Pulmonary artery endothelial cell (primary cell): ENCODE measurements around the gene PPP4R3B. TPM values are rescaled to one million over a fixed set of nuclear protein-coding genes. Genes with fewer than 3 reads are reported as not detected.

Experiments used
- DNase-seq: peaks from one replicate; pipeline ENCODE4 v3.0.0-alpha.2; 2011; ENCODE audit warnings: low read depth, low spot score
- total RNA-seq: library from RNA; depleted of rRNA; stranded (reverse); fragments of >200 nt; gene quantifications from 2 replicates; pipeline ENCODE4 v1.2.3, GENCODE V29; 2014

Gene PPP4R3B
- 46.6 and 65.8 TPM in 2 replicates for total RNA-seq

DNA sequence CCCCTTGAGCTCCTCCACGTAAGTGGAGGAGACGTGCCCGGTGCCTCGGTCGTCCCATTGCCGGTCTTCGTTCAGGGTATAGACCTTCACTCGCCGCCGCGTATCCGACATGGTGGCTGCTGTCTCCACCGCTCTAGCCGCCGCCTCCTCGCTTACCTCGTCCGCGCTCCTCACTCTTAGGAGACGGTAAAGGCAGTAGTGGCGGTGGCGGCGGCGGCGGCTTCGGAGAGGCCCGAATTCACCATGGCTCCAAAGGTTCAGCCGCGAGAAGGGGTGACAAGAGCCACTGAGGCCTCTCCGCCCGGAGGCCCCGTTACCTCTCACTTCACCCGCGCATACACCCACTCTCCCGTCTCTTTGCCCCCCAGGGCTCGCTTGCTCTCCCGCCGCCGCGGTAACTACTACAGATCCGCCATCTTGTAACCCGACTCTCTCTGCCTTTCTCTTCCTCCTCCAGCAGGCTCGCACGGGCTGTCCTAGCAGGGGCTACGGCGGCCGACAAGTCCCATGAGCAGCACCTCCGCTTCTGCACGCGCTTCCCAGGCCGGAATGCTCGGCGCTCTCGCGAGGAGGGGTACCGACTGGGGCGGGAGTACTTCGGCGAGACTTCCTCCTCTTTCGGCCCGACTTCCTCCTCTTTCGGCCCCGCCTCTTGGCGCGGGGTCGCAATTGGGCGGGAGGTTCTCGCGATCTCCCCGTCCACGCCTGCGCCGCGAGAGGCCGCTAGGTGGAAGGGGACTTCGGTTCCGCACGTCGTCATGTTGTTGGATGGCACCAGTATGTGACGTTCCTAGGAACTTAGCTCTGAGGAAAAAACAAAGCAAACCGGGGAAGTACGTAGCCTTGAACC is at the start of gene PPP4R3B:
Gene PPP4R3B, minus strand, starts transcription at position 448 of the 850 bp plus-strand sequence. Its CDS starts 337 bp downstream, at position 111.
- peak; percentile 99 for DNase-seq

GRCh38 chr2:55653255-55653654 is 35.8 kb upstream of the PPP4R3B start:
- no peak for DNase-seq

DNA sequence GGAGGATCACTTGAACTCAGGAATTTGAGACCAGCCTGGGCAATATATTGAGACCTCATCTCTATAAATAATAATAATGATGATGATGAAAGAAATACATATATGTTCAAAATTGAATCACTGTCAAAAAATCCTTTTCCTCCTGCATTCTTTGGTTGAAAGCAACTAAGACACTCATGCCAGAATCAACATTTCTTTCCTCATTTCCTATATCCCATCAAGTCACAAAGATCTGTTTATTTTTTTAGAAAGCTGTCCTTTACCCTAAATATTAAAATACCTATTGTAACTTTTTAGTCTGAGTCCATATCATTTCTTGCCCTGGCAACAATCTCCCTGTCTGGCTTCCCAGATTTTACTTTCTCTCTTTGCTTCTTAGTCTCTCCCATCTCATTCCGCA is 31.8 kb upstream of the PPP4R3B start:
- no peak for DNase-seq

DNA sequence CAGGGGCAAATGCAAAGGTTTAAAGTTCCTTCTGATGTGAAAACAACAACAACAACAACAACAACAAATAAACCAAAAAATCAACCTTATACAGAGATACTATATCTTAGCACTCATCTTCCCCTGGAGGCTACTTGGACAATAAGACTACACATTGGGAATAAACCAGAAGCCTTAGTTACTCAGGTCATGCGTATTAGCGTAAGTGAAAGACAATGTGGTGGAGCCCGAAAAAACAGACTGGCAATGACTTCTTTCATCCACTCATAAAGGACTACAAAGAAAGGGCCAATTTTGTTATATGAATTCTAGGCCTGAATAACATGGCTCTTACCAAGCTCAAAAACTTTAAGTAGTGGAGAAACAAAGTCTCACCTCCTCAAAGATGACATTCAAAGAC is 19.4 kb upstream of the PPP4R3B start:
- DNase-seq = no peak

DNA sequence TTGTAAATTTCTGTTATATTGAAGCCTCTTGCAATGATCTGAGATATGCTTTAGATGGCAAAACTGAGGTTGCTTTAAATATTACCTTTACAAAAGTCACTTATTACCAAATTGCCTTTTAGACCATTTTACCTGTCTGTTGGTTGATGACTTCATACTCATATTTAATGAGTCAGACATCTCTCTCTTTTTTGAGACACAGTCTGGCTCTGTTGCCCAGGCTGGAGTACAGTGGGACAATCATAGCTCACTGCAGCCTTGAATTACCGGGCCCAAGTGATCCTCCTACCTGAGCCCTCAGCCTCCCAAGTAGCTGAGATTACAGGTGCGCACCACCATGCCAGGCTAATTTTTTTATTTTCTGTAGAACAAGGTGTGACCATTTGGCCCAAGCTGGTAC is 11.5 kb upstream of the PPP4R3B start:
- no peak for DNase-seq

DNA sequence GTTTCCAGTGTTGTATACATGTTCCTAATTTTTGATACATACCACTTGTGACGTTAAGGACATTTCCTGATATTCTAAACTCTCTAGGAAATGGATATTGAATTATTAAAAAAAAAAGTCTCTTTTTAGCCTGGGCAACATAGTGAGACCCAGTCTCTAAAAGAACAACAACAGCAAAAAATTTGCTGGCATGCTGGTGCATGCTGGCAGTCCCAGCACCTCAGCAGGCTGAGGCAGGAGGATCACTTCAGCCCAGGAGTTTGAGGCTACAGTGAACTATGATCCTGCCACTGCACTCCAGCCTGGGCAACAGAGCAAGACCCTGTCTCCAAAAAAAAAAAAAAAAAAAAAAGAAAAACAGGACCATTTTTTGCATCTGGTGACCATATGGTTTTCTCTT is 10.5 kb upstream of the PPP4R3B start:
- DNase-seq = no peak

- DNase-seq = no peak
These were observed 4.4 kb upstream of the PPP4R3B start for GRCh38 chr2:55621802-55622201.

DNA sequence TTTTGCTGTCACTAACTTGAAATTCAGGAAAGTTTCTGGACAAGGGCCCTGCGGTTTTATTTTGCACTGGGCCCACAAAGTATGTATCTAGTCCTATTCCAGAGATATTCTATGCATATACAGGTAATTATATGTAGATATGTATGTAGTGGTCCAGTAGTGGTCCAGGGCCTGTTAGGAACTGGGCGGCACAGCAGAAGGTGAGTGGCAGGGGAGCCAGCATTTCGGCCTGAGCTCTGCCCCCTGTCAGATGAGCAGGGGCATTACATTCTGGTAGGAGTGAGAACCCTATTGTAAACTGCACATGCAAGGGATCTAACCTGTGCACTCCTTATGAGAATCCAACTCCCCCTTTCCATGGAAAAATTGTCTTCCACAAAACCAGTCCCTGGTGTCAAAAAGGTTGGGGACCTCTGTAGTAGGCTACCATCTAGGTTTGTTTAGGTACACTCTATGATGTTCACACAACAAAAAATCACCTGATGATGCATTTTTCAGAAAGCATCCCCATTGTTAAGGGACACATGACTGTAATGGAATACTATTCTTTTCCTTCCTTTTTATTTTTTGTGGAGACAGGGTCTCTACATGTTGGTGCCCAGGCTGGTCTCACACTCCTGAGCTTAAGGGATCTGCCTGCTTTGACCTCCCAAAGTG is 2.8 kb upstream of the PPP4R3B start:
- DNase-seq = no peak

DNA sequence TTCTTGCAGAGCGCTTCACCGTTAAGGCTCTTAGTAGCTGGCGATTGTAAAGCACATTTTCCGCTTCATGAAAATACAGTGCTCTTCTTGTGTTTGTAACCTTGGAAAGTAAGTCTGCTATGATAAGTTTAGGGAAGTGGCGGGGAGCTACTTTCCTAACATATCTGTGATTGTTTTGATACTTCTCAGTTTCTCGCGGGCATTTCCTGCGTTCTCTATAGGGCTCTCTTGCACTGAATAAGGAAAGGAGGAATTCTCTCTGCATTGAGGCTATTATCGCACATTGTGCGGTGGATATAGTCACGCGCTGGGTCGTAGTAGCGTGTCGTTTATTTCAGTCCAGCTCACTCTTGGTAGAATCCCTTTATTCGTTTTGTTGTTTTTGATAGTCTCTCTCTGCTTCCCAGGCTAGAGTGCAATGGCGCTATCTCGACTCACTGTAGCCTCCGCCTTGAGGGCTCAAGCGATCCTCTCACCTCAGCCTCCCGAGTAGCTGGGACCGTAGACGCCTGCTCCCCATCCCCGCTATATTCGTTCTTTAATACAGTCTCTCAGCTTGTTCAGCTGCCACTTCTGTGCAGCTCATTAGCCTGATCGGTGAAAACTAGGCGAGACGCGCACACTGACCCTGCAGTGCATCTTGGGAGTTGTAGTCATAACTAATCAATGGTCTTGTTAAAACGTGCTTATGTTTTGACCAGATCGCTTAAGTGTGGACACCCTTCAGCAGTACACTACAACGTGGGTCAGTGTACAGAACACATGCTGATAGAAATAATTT is 1.0 kb upstream of the PPP4R3B start:
- DNase-seq = no peak

- DNase-seq = no peak
These were observed 528 bp upstream of the PPP4R3B start for GRCh38 chr2:55618025-55618274.

GRCh38 chr2:55616551-55617174 is 759 bp downstream of the PPP4R3B start:
- DNase-seq = peak; percentile 30

GRCh38 chr2:55611997-55612396 is 5.4 kb downstream of the PPP4R3B start:
- no peak for DNase-seq

DNA sequence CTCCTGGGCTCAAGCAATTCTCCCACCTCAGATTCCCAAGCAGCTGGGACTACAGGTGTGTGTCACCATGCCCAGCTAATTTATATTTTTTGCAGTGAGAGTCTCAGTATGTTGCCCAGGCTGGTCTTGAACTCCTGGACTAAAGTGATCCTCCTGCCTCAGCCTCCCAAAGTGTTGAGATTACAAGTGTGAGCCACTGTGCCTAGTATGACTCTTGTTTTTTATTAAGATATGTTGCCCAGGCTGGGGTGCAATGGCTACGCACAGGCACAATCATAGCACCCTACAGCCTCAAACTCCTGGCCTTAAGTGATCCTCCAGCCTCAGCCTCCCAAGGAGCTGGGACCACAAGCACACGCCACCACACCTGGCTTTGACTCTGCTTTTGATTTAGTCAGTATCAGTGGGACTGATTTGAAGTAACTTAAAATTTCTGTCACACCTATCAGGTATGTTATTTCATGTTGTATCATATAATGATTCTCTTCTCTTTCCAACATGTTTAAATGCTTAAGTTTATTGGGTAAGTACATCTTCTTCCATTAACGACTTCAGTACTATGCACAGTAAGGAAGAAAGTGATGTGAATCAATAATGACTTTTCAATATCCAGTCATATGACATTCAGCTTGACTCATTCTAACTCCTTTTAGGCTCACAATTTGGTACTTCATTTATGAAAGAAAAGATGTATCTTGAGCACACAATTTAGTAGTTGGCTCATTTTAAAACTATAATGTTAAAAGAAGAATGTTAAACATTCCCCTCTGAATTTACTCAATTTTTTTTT is 6.3 kb downstream of the PPP4R3B start:
- DNase-seq = no peak

- no peak for DNase-seq
These were observed 7.4 kb downstream of the PPP4R3B start for GRCh38 chr2:55609938-55610578.

- DNase-seq = no peak
These were observed 8.1 kb downstream of the PPP4R3B start for GRCh38 chr2:55609193-55609794.

GRCh38 chr2:55607717-55608116 is 9.7 kb downstream of the PPP4R3B start:
- no peak for DNase-seq

- no peak for DNase-seq
These were observed 13.3 kb downstream of the PPP4R3B start for GRCh38 chr2:55604027-55604565.

GRCh38 chr2:55601849-55602248 is 15.6 kb downstream of the PPP4R3B start:
- DNase-seq = no peak

- DNase-seq = no peak
These were observed 19.2 kb downstream of the PPP4R3B start for GRCh38 chr2:55598056-55598795.
